Esophagus squamous epithelium (tissue), 5 donors: ENCODE results near the gene C7orf33. TPM values are rescaled to one million over a fixed set of nuclear protein-coding genes. Genes with fewer than 3 reads are reported as not detected.

Experiments used
- DNase-seq: peaks from one replicate; lab custom pipeline; 2025; lab: John Stamatoyannopoulos, UW
- H3K27ac ChIP-seq, 4 donors: fragments of 200-600 bp; sonication (generic); one replicate each; pipeline ENCODE4 v1.5.1; 2016 to 2019; ENCODE audit warnings: mild to moderate bottlenecking in 1 of 4
- H3K27me3 ChIP-seq, 4 donors: fragments of 200-600 bp; sonication (generic); 1 replicate in 3 of 4; 2 replicates in 1 of 4; pipeline versions ENCODE4 v1.5.1 to v1.6.0; 2017 to 2021; ENCODE audit warnings: antibody characterized with exemption in 1 of 4
- H3K36me3 ChIP-seq, 3 donors: fragments of 200-600 bp; sonication (generic); one replicate each; pipeline ENCODE4 v1.5.1; 2016 to 2019
- H3K4me1 ChIP-seq, 3 donors: fragments of 200-600 bp; sonication (generic); one replicate each; pipeline ENCODE4 v1.5.1; 2017 to 2019
- H3K4me3 ChIP-seq, 4 donors: fragments of 200-600 bp; sonication (generic); 1 replicate in 3 of 4; 2 replicates in 1 of 4; pipeline ENCODE4 v1.5.1; 2016 to 2019; ENCODE audit warnings: mild to moderate bottlenecking in 2 of 4, moderate library complexity in 1 of 4
- H3K9me3 ChIP-seq, 3 donors: fragments of 200-600 bp; sonication (generic); one replicate each; pipeline ENCODE4 v1.5.1; 2016 to 2019
- POLR2A ChIP-seq, 4 donors: fragments of 450-650 bp; IDR thresholded peaks; one replicate each; pipeline ENCODE4 v1.6.1; 2017; ENCODE audit warnings: antibody characterized with exemption in 4 of 4, mild to moderate bottlenecking in 4 of 4, moderate library complexity in 3 of 4
- WGBS, 2 donors: methylation state at CpG; one replicate each; pipeline ENCODE4 v1.1.5; 2018; 5-methylcytosine and 5-hydroxymethylcytosine counted together
- intact Hi-C: fragments of 100-400 bp; cut with DNase I; formaldehyde crosslinking; loops from one replicate; pipeline ENCODE4 v1.15.0; 2022
- total RNA-seq, 4 donors: library from RNA; depleted of rRNA; stranded (reverse); fragments of >200 nt; gene quantifications; one replicate each; pipeline ENCODE4 v1.1.0, GENCODE V29; 2016
- TF ChIP-seq, protein P1 (sequence below), 6 experiments: fragments of 450-650 bp in 4 of 6; fragments of 200-600 bp in 2 of 6; sonication (generic) in 2 of 6; IDR thresholded peaks; one replicate each; pipeline ENCODE4 v1.5.1; 2016 to 2019; ENCODE audit warnings: antibody characterized with exemption in 6 of 6, mild to moderate bottlenecking in 4 of 6, moderate library complexity in 4 of 6
- donor health status: DM: yes; HTN: yes; CAD: no.

Gene C7orf33
- total RNA-seq, 4 donors from 2014 or later: not detected

DNA sequence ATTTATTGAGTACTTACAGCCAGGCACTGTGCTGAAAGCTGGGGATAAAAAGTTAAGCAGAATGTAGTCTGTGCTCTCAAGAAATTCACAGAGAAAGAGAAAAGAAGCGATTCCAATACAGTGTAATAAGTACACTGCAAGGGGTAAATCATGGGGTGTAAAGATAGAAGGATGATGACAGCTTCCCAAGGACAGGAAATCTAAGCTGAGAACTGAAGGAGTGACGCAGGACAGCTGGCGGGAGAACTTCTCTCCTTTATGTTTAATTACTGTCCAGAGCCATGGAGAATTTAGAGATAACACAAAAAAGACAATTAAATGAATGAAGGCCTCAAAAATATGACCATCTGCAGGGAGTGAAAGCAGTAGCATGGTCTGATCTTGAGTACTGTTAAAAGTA, 34.8 kb downstream of the C7orf33 start:
- Histone ChIP-seq H3K4me1 (no peaks in the 10 kb centered on the region), H3K27me3 (peaks cover 0 to 4% (median 0%) of the 10 kb centered on the region in 4 donors), H3K4me3 (no peak overlapping the region), H3K9me3 (no peaks in the 10 kb centered on the region), H3K27ac (no peak overlapping the region), H3K36me3 (no peaks in the 10 kb centered on the region)
- TF ChIP-seq POLR2A (IDR thresholded peaks at IDR 0.05): no peak
- TF ChIP-seq, protein P1, sequence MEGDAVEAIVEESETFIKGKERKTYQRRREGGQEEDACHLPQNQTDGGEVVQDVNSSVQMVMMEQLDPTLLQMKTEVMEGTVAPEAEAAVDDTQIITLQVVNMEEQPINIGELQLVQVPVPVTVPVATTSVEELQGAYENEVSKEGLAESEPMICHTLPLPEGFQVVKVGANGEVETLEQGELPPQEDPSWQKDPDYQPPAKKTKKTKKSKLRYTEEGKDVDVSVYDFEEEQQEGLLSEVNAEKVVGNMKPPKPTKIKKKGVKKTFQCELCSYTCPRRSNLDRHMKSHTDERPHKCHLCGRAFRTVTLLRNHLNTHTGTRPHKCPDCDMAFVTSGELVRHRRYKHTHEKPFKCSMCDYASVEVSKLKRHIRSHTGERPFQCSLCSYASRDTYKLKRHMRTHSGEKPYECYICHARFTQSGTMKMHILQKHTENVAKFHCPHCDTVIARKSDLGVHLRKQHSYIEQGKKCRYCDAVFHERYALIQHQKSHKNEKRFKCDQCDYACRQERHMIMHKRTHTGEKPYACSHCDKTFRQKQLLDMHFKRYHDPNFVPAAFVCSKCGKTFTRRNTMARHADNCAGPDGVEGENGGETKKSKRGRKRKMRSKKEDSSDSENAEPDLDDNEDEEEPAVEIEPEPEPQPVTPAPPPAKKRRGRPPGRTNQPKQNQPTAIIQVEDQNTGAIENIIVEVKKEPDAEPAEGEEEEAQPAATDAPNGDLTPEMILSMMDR (IDR thresholded peaks at IDR 0.05): no peak
- 76 to 84% methylated on average over 3 of the region's 3 CpGs for WGBS, 2 donors
- DNase-seq: no peak
- intact Hi-C loops: no loop called here

DNA sequence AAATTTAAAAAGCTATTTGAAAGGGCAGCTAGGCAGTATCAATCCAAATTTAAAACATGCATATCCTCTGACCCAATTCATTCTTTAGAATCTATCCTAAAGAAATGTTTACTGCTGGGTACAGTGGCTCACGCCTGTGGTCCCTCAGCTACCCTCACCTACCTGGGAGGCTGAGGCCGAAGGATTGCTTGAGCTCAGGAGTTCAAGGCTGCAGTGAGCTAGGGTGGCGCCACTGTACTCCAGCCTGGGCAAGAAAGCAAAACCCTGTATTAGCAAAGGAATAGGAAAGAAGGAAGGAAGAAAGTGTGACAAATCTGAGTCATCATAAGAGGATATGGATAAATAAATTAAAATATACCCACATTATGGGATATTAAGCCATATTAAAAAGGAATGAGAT, 36.3 kb downstream of the C7orf33 start:
- no peak overlapping the region for H3K27ac ChIP-seq
- H3K4me1 ChIP-seq: no peaks in the 10 kb centered on the region
- WGBS, 2 donors: 87 to 92% methylated on average over 3 of the region's 3 CpGs
- intact Hi-C loops: no loop called here
- peaks cover 0 to 4% (median 0%) of the 10 kb centered on the region in 4 donors for H3K27me3 ChIP-seq
- H3K36me3 ChIP-seq: no peaks in the 10 kb centered on the region
- no peak overlapping the region for H3K4me3 ChIP-seq
- no peaks in the 10 kb centered on the region for H3K9me3 ChIP-seq
- DNase-seq: no peak
- TF ChIP-seq POLR2A (IDR thresholded peaks at IDR 0.05): no peak
- TF ChIP-seq, protein P1 (IDR thresholded peaks at IDR 0.05): no peak

DNA sequence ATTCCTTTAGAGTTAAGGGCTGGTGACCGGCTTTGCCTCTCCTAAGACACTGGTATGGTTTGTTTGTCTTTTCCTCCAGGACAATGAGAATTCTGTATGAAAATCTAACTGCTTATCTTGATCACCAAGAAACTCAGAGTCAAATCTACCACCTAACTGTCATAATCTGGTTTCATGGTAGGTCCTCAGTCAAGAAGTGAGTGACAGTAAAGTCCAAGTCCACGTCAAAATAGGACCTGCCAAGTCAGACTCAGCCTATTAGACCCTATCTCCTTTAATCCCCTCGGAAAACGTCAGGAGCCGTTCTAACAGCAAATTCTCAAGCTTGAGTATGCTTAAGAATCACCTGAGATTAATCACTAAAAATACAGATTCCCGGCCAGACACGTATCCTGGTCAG, 37.4 kb downstream of the C7orf33 start:
- no peaks in the 10 kb centered on the region for H3K9me3 ChIP-seq
- intact Hi-C loops: no loop called here
- no peaks in the 10 kb centered on the region for H3K36me3 ChIP-seq
- no peaks in the 10 kb centered on the region for H3K4me1 ChIP-seq
- no peak for TF ChIP-seq POLR2A (IDR thresholded peaks at IDR 0.05)
- TF ChIP-seq, protein P1 (IDR thresholded peaks at IDR 0.05): no peak
- no peaks in the 10 kb centered on the region for H3K27me3 ChIP-seq
- H3K27ac ChIP-seq: no peak overlapping the region
- no peak for DNase-seq
- H3K4me3 ChIP-seq: no peak overlapping the region
- 78 to 89% methylated on average over 7 of the region's 7 CpGs for WGBS, 2 donors

DNA sequence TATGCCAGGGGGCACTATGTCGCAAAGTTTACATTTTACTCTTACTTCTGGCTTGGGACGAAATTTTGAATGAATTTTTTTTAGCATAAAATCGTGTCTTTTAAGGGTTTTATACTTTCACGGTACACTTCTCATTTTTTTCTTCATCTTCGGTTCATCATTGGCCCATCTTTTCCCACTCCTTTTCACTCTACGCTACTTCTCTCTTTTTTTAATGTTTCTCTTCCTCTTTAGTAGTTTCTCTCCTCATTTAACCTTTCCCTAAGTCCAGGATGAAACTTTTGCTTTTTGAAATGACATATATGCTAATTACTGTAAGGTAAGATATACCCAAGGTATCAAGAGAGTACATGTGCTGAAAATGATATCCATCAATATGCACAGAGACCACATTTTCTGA, 39.5 kb downstream of the C7orf33 start:
- no peak for DNase-seq
- Histone ChIP-seq H3K4me1 (no peaks in the 10 kb centered on the region), H3K27ac (no peak overlapping the region), H3K4me3 (no peak overlapping the region), H3K27me3 (no peaks in the 10 kb centered on the region), H3K9me3 (no peaks in the 10 kb centered on the region), H3K36me3 (no peaks in the 10 kb centered on the region)
- TF ChIP-seq, protein P1 (IDR thresholded peaks at IDR 0.05): no peak
- TF ChIP-seq POLR2A (IDR thresholded peaks at IDR 0.05): no peak
- intact Hi-C loops: no loop called here
- 62 to 71% methylated on average over 6 of the region's 6 CpGs for WGBS, 2 donors

DNA sequence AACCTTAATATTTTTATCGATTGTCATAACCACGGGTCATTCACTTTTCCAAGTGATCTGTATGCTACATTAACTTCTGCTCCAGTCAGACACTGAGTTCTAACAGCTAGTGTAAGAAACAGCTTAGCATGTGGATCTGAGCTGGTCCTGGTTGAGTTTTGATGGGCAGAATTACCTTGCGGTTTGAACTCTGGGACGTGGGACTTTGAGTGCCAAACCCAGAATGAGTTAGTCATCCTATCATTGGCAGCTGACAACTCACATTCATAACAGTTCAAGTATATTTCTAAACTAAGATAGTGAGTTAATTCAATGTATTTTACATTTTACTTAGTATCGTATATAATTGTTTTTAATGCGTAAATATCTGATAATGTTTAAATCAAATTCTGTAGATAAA, 43.2 kb downstream of the C7orf33 start:
- Histone ChIP-seq H3K27ac (no peak overlapping the region), H3K4me1 (no peaks in the 10 kb centered on the region), H3K4me3 (no peak overlapping the region), H3K9me3 (no peaks in the 10 kb centered on the region), H3K36me3 (no peaks in the 10 kb centered on the region), H3K27me3 (no peaks in the 10 kb centered on the region)
- intact Hi-C loops: no loop called here
- DNase-seq: no peak
- TF ChIP-seq, protein P1 (IDR thresholded peaks at IDR 0.05): no peak
- no peak for TF ChIP-seq POLR2A (IDR thresholded peaks at IDR 0.05)
- WGBS, 2 donors: 76 to 86% methylated on average over 6 of the region's 6 CpGs
